ENCODE data around the gene TRHDE. TPM values are rescaled to one million over a fixed set of nuclear protein-coding genes. Genes with fewer than 3 reads are reported as not detected.

The TRHDE gene
- total and polyA plus RNA-seq, 2 donors (not counting 3 experiments of a cell fraction or from before 2014, with no cell fraction given) = not detected

- no TSS peak for BruUV-seq (replicated peaks)
These were observed 160.0 kb downstream of the TRHDE start for GRCh38 chr12:72432037-72432604.

More at GRCh38 chr12:72432037-72432604, 160.0 kb downstream of the TRHDE start:
- FAIRE-seq = no peak
- Histone ChIP-seq H3K4me2 (ENCODE audit: insufficient read depth, low read length) (no peak overlapping the region), H3K9me1 (replicated peaks; ENCODE audit: control insufficient read depth, extremely low read depth, insufficient read depth, low read length) (no peaks in the 10 kb centered on the region), H3K9ac (replicated peaks; ENCODE audit: extremely low read depth, insufficient read depth, low read length) (no peak overlapping the region), H3K79me2 (ENCODE audit: control insufficient read depth, insufficient read depth, low read length) (no peaks in the 10 kb centered on the region), H2AFZ (ENCODE audit: low read depth, low read length) (no peak overlapping the region), H3K4me1 (ENCODE audit: control insufficient read depth, extremely low read depth, insufficient read depth, low read length) (no peaks in the 10 kb centered on the region), H3K9me3 (replicated peaks; ENCODE audit: control insufficient read depth, insufficient read depth, low read length) (peaks cover 2% of the 10 kb centered on the region), H3K27me3 (ENCODE audit: control insufficient read depth in 2 of 2, insufficient read depth in 2 of 2, low read length in 2 of 2) (no peaks in the 10 kb centered on the region), H4K20me1 (replicated peaks; ENCODE audit: control insufficient read depth, extremely low read depth, insufficient read depth, low read length) (no peaks in the 10 kb centered on the region), H3K27ac (ENCODE audit: insufficient read depth, low read depth, low read length) (no peak overlapping the region), H3K36me3 (ENCODE audit: control insufficient read depth in 2 of 2, extremely low read depth in 1 of 2, insufficient read depth in 2 of 2, low read length in 2 of 2) (no peaks in the 10 kb centered on the region), H3K4me3 (replicated peaks in 1 of 3; ENCODE audit: insufficient read depth in 1 of 3, low read depth in 1 of 3, low read length in 3 of 3) (no peak overlapping the region)
- ChIA-PET CTCF (no interaction called here), POLR2A (no interaction called here)
- intact Hi-C loops (cut with micrococcal nuclease) (no loop called here), dilution Hi-C loops (cut with MboI; ENCODE audit: extremely low pct_ligation_motif_present, low sequenced_read_pairs) (no loop called here)
- no peak for DNase-seq (ENCODE audit: low read depth, low spot score)
- TF ChIP-seq GATA2 (IDR thresholded peaks at IDR 0.05; ENCODE audit: insufficient read depth, insufficient read length, low read depth, low read length) (no peak), EZH2 (IDR thresholded peaks at IDR 0.05; ENCODE audit: borderline replicate concordance, low read depth, low read length, severe bottlenecking) (no peak), POLR2A (IDR thresholded peaks at IDR 0.05; ENCODE audit: low read depth, low read length) (no peak), MYC (IDR thresholded peaks at IDR 0.05; ENCODE audit: low read depth, low read length) (no peak), FOS (IDR thresholded peaks at IDR 0.05; ENCODE audit: borderline replicate concordance, insufficient read depth, low read length) (no peak), JUN (IDR thresholded peaks at IDR 0.05; ENCODE audit: borderline replicate concordance, insufficient read depth, insufficient read length, low read depth) (no peak), MAX (IDR thresholded peaks at IDR 0.05; ENCODE audit: insufficient read depth, insufficient read length) (no peak), POLR2AphosphoS5 (IDR thresholded peaks at IDR 0.05; ENCODE audit: insufficient read depth, low read depth, low read length) (no peak), CTCF (IDR thresholded peaks at IDR 0.05; ENCODE audit: extremely low read depth in 1 of 2, insufficient read depth in 1 of 2, low read depth in 1 of 2, low read length in 2 of 2) (no peak)
